ENCODE results near the gene CYTL1. TPM values are rescaled to one million over a fixed set of nuclear protein-coding genes. Genes with fewer than 3 reads are reported as not detected.

The CYTL1 gene
- total RNA-seq, 2 donors from 2014 or later, result not detected

Other genes starting within 250 kb of the CYTL1 start
- not detected for gene MSX1, start 159.8 kb downstream of the CYTL1 start, total RNA-seq
- under 1 TPM in 1 of 2 donors, not detected in 1; 0.12 TPM for gene STK32B, start 32.0 kb upstream of the CYTL1 start, total RNA-seq

Data from T-helper 17 cell (primary cell).